ENCODE results near the gene EGF.
"Not testable (repeated sequence)": the region's sequence is repeated elsewhere in the genome, so short reads cannot be mapped to it uniquely, and the experiment has no call there.

EGF gene

GRCh38 chr4:109914322-109914721 is 1.6 kb downstream of the EGF start:
- FAIRE-seq (no peak), DNase-seq (ENCODE audit: low spot score) (no peak)

GRCh38 chr4:109915385-109916026 is 2.8 kb downstream of the EGF start:
- FAIRE-seq (no peak), DNase-seq (ENCODE audit: low spot score) (no peak)

GRCh38 chr4:109916027-109916409 is 3.3 kb downstream of the EGF start:
- no peak for FAIRE-seq
- no peak for DNase-seq (ENCODE audit: low spot score)

GRCh38 chr4:109921384-109921808 is 8.7 kb downstream of the EGF start:
- peak; percentile 78 for FAIRE-seq
- DNase-seq (ENCODE audit: low spot score), result peak; percentile 89

- no peak for FAIRE-seq
- DNase-seq (ENCODE audit: low spot score), result no peak
These were observed 12.7 kb downstream of the EGF start for GRCh38 chr4:109925396-109925795.

- FAIRE-seq, result no peak
These were observed 15.8 kb downstream of the EGF start for GRCh38 chr4:109928327-109929045.

GRCh38 chr4:109930464-109930863 is 17.8 kb downstream of the EGF start:
- no peak for DNase-seq (ENCODE audit: low spot score)
- no peak for FAIRE-seq

More at GRCh38 chr4:109928327-109929045, 15.8 kb downstream of the EGF start:
- no peak for DNase-seq (ENCODE audit: low spot score)

- DNase-seq (ENCODE audit: low spot score), result no peak
- no peak for FAIRE-seq
These were observed 18.2 kb downstream of the EGF start for GRCh38 chr4:109930872-109931271.

- FAIRE-seq, result no peak
- DNase-seq (ENCODE audit: low spot score), result no peak
These were observed 18.6 kb downstream of the EGF start for GRCh38 chr4:109931318-109931717.

- not testable (repeated sequence) for DNase-seq (ENCODE audit: low spot score); FAIRE-seq
These were observed 24.7 kb downstream of the EGF start for GRCh38 chr4:109937352-109937751.

GRCh38 chr4:109939190-109939589 is 26.5 kb downstream of the EGF start:
- FAIRE-seq (no peak), DNase-seq (ENCODE audit: low spot score) (no peak)

- no peak for DNase-seq (ENCODE audit: low spot score)
- no peak for FAIRE-seq
These were observed 29.7 kb downstream of the EGF start for GRCh38 chr4:109942292-109942926.

- FAIRE-seq (no peak), DNase-seq (ENCODE audit: low spot score) (no peak)
These were observed 31.1 kb downstream of the EGF start for GRCh38 chr4:109943745-109944144.

- FAIRE-seq (no peak), DNase-seq (ENCODE audit: low spot score) (no peak)
These were observed 31.9 kb downstream of the EGF start for GRCh38 chr4:109944591-109944990.

- DNase-seq (ENCODE audit: low spot score) (no peak), FAIRE-seq (no peak)
These were observed 32.4 kb downstream of the EGF start for GRCh38 chr4:109945056-109945455.

- FAIRE-seq, result no peak
- DNase-seq (ENCODE audit: low spot score), result no peak
These were observed 33.4 kb downstream of the EGF start for GRCh38 chr4:109946120-109946519.

GRCh38 chr4:109947457-109947856 is 34.8 kb downstream of the EGF start:
- FAIRE-seq (no peak), DNase-seq (ENCODE audit: low spot score) (peak; percentile 17)

GRCh38 chr4:109947918-109948317 is 35.2 kb downstream of the EGF start:
- FAIRE-seq (no peak), DNase-seq (ENCODE audit: low spot score) (no peak)

- DNase-seq (ENCODE audit: low spot score); FAIRE-seq: not testable (repeated sequence)
These were observed 36.5 kb downstream of the EGF start for GRCh38 chr4:109949099-109949718.

GRCh38 chr4:109952612-109953011 is 39.9 kb downstream of the EGF start:
- DNase-seq (ENCODE audit: low spot score), result no peak
- no peak for FAIRE-seq

GRCh38 chr4:109953556-109953955 is 40.9 kb downstream of the EGF start:
- no peak for DNase-seq (ENCODE audit: low spot score)
- no peak for FAIRE-seq

GRCh38 chr4:109955146-109955545 is 42.5 kb downstream of the EGF start:
- DNase-seq (ENCODE audit: low spot score) (no peak), FAIRE-seq (no peak)
